Activated T-cell treated with anti-CD3 and anti-CD28 coated beads, Interleukin-2, amount 50 U/mL, for 24 hours (primary cell): Measurements from ENCODE around the gene P2RX2.

Experiments
- DNase-seq: peaks from one replicate; pipeline ENCODE4 v3.0.0-alpha.2; 2020
- H3K27ac Mint-ChIP-seq: 2 replicates; pipeline ENCODE4 v1.8.0; 2020; ENCODE audit warnings: mild to moderate bottlenecking, mixed read lengths
- H3K27me3 Mint-ChIP-seq: 2 replicates; pipeline ENCODE4 v1.8.0; 2020; ENCODE audit warnings: mixed read lengths
- H3K36me3 Mint-ChIP-seq: 2 replicates; pipeline ENCODE4 v1.8.0; 2020; ENCODE audit warnings: low read depth, mixed read lengths
- H3K4me1 Mint-ChIP-seq: 2 replicates; pipeline ENCODE4 v1.8.0; 2020; ENCODE audit warnings: low read depth, mixed read lengths
- H3K4me3 Mint-ChIP-seq: 2 replicates; pipeline ENCODE4 v1.8.0; 2020; ENCODE audit warnings: mild to moderate bottlenecking, moderate library complexity, mixed read lengths
- H3K9me3 Mint-ChIP-seq: 2 replicates; pipeline ENCODE4 v1.8.0; 2020; ENCODE audit warnings: mixed read lengths

P2RX2 gene

GRCh38 chr12:132615579-132616038 lies 3.0 kb upstream of the P2RX2 start:
- no peak overlapping the region for H3K4me3 Mint-ChIP-seq
- H3K27me3 Mint-ChIP-seq = peaks cover 54% of the 10 kb centered on the region
- peak overlapping the region; percentile 4 for H3K27ac Mint-ChIP-seq

DNA sequence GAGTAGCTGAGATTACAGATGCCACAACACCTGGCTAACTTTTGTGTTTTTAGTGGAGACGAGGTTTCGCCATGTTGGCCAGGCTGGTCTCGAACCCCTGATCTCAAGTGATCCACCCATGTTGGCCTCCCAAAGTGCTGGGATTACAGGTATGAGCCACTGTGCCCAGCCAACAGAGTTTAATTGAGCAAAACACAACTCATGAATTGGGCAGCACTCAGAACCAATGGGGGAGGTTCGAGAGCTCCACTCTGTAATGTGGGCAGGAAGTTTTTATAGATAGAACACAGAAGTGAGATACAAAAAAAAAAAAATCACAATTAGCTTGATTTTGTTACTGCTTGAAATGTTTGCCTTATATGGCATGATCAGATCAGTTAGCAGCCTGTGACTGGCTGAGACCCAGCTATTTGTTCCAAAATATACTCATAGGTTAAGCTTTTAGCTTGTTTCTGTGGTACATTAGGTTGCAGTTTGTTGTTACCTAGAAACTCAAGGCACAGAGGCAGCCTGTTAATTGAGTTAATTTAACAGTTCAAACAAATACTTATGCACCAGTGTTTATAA lies 1.4 kb upstream of the P2RX2 start:
- Mint-ChIP-seq H3K27me3 (peaks cover 41% of the 10 kb centered on the region), H3K9me3 (peaks cover 2% of the 10 kb centered on the region), H3K4me1 (peaks cover 10% of the 10 kb centered on the region), H3K36me3 (no peaks in the 10 kb centered on the region), H3K27ac (no peak overlapping the region), H3K4me3 (no peak overlapping the region)
- DNase-seq = no peak

More at GRCh38 chr12:132615579-132616038, 3.0 kb upstream of the P2RX2 start:
- Mint-ChIP-seq H3K36me3 (no peaks in the 10 kb centered on the region), H3K4me1 (peaks cover 12% of the 10 kb centered on the region), H3K9me3 (peaks cover 6% of the 10 kb centered on the region)
- DNase-seq = no peak

DNA sequence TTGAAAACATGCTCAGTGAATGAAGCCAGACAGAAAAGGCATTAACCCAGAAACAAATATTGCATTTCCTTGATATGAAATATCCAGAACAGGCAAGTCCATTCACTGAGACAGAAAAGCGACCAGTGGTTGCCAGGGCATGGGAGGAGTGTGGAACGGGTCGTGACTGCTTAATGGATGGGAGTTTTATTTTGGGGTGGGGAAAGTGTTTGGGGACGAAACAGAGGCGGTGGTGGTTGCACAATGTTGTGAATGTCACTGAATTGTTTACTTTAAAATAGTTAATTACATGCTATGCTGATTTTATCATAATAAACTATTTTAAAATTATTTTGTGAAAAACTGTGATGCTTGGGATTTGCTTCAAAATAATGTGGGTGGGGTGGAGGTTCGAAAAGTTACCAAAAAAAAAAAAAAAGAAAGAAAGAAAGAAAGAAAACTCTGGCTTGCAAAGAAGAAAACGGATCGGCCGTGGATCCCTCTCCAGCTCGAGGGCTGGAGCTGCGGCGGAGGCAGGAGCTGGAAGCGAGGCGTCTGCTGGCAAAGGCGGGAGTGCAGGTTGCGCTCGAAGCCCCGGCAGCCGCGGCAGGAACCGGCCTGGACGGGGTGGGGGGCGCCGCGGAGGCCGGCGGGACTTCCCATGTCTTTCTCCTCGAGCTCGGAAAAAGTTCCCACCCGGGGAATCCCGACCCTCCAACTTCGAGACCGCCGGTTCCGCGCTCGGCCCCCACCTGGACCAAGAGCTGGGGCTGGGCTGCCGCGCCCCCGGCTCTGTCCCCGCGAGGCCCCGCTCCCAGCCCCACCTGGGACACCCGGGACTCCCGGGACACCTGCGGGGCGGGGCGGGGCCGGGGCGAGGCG lies 524 bp upstream of the P2RX2 start:
- Mint-ChIP-seq H3K9me3 (peaks cover 2% of the 10 kb centered on the region), H3K4me3 (no peak overlapping the region), H3K27ac (peak overlapping the region; percentile 56), H3K4me1 (peaks cover 10% of the 10 kb centered on the region), H3K27me3 (peaks cover 40% of the 10 kb centered on the region), H3K36me3 (no peaks in the 10 kb centered on the region)
- no peak for DNase-seq

DNA sequence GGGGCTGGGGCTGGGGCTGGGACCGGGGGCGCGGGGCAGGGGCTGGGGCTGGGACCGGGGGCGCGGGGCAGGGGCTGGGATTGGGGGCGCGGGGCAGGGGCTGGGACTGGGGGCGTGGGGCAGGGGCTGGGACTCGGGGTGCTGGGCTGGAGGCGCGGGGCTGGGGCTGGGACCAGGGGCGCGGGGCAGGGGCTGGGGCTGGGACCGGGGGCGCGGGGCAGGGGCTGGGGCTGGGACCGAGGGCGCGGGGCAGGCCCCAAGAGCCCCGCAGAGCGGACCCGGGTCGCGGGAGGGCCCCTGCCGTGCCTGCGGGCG lies 452 bp downstream of the P2RX2 start:
- Mint-ChIP-seq H3K27me3 (peaks cover 39% of the 10 kb centered on the region), H3K9me3 (peaks cover 2% of the 10 kb centered on the region), H3K4me3 (no peak overlapping the region), H3K4me1 (peaks cover 10% of the 10 kb centered on the region), H3K27ac (no peak overlapping the region), H3K36me3 (peaks cover 8% of the 10 kb centered on the region)
- DNase-seq = no peak

GRCh38 chr12:132619386-132620112 lies 973 bp downstream of the P2RX2 start:
- Mint-ChIP-seq H3K9me3 (peaks cover 2% of the 10 kb centered on the region), H3K4me1 (peaks cover 10% of the 10 kb centered on the region), H3K27me3 (peaks cover 39% of the 10 kb centered on the region), H3K4me3 (no peak overlapping the region), H3K36me3 (peaks cover 13% of the 10 kb centered on the region), H3K27ac (no peak overlapping the region)
- no peak for DNase-seq

- DNase-seq = no peak
- Mint-ChIP-seq H3K4me1 (peaks cover 6% of the 10 kb centered on the region), H3K9me3 (peaks cover 2% of the 10 kb centered on the region), H3K4me3 (no peak overlapping the region), H3K27me3 (peaks cover 33% of the 10 kb centered on the region), H3K36me3 (peaks cover 20% of the 10 kb centered on the region), H3K27ac (no peak overlapping the region)
These were observed 1.7 kb downstream of the P2RX2 start for GRCh38 chr12:132620113-132620898.

- DNase-seq = no peak
- Mint-ChIP-seq H3K27ac (no peak overlapping the region), H3K27me3 (peaks cover 25% of the 10 kb centered on the region), H3K4me3 (no peak overlapping the region), H3K9me3 (peaks cover 2% of the 10 kb centered on the region), H3K4me1 (peaks cover 6% of the 10 kb centered on the region), H3K36me3 (peaks cover 27% of the 10 kb centered on the region)
These were observed 2.5 kb downstream of the P2RX2 start for GRCh38 chr12:132620899-132621656.

DNA sequence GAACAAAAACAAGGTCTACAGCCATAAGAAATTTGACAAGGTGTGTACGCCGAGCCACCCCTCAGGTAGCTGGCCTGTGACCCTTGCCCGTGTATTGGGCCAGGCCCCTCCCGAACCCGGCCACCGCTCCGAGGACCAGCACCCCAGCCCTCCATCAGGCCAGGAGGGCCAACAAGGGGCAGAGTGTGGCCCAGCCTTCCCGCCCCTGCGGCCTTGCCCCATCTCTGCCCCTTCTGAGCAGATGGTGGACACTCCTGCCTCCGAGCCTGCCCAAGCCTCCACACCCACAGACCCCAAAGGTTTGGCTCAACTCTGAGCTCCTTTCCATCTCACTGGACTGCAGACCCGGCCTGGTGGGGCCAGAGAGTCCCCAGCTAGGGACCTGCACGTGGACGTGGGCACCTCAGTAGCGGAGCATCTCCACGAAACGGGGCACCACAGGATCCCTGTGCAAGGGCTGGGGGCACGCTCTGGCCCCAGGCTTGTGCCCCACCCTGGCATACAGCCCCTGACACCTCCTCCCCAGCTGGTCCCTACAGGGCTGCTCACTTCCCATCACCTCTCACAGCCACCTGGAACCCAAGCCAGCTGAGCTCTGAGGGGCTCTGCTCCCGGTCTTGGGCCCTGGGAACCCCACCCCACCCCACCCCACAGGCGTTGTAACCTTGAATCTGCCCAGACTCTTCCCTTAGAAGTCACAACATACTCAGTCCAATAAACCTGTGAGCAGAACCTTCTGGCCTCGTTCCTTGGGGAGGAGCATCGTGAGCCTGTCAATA lies 3.3 kb downstream of the P2RX2 start:
- Mint-ChIP-seq H3K9me3 (peaks cover 2% of the 10 kb centered on the region), H3K27ac (peak overlapping the region; percentile 22), H3K27me3 (peaks cover 17% of the 10 kb centered on the region), H3K36me3 (peaks cover 34% of the 10 kb centered on the region), H3K4me3 (no peak overlapping the region), H3K4me1 (peaks cover 6% of the 10 kb centered on the region)
- DNase-seq = no peak

GRCh38 chr12:132622437-132623071 lies 4.0 kb downstream of the P2RX2 start:
- no peaks in the 10 kb centered on the region for H3K9me3 Mint-ChIP-seq
- no peak overlapping the region for H3K4me3 Mint-ChIP-seq
- no peak for DNase-seq
- peak overlapping the region; percentile 22 for H3K27ac Mint-ChIP-seq
- peaks cover 5% of the 10 kb centered on the region for H3K4me1 Mint-ChIP-seq
- peaks cover 38% of the 10 kb centered on the region for H3K36me3 Mint-ChIP-seq
- peaks cover 10% of the 10 kb centered on the region for H3K27me3 Mint-ChIP-seq

- DNase-seq = no peak
- peaks cover 3% of the 10 kb centered on the region for H3K27me3 Mint-ChIP-seq
- H3K27ac Mint-ChIP-seq = no peak overlapping the region
- H3K36me3 Mint-ChIP-seq = peaks cover 44% of the 10 kb centered on the region
- H3K4me1 Mint-ChIP-seq = no peaks in the 10 kb centered on the region
- H3K9me3 Mint-ChIP-seq = no peaks in the 10 kb centered on the region
- no peak overlapping the region for H3K4me3 Mint-ChIP-seq
These were observed 4.7 kb downstream of the P2RX2 start for GRCh38 chr12:132623072-132623869.

GRCh38 chr12:132624186-132624855 lies 5.7 kb downstream of the P2RX2 start:
- DNase-seq = no peak
- H3K27me3 Mint-ChIP-seq = peaks cover 3% of the 10 kb centered on the region
- no peak overlapping the region for H3K27ac Mint-ChIP-seq
- H3K9me3 Mint-ChIP-seq = no peaks in the 10 kb centered on the region
- H3K36me3 Mint-ChIP-seq = peaks cover 54% of the 10 kb centered on the region
- no peaks in the 10 kb centered on the region for H3K4me1 Mint-ChIP-seq
- no peak overlapping the region for H3K4me3 Mint-ChIP-seq
